ENCODE measurements around the gene DPYD.

Gene DPYD

DNA sequence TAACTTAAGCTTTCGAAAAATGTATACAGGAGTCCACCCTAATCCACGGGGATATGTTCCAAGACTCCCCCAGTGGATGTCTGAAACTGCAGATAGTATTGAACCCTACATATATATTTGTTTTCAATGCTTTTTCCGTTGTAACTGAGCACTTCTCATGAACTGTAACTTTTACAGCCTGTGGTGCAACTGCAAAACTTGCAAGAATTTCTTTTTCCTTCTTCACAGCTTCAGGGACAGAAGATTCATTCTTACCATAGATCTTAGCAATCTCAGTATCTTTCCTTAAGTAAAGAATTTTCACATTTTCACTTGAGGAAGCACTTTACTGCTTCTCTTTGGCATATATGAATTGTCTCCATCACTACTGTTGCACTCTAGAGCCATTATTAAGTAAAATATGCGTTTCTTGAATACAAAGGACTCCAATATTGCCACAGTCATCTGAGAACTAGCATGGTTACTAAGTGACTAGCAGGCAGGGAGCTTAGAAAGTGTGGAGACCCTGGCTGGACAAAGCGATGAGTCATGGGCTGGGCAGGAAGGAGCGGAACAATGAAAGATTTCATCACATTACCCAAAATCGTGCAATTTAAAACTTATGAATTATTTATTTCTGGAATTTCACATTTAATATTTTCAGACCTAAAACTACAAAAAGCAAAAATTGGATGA lies 14.1 kb downstream of the DPYD start:
- TF ChIP-seq, protein P1, sequence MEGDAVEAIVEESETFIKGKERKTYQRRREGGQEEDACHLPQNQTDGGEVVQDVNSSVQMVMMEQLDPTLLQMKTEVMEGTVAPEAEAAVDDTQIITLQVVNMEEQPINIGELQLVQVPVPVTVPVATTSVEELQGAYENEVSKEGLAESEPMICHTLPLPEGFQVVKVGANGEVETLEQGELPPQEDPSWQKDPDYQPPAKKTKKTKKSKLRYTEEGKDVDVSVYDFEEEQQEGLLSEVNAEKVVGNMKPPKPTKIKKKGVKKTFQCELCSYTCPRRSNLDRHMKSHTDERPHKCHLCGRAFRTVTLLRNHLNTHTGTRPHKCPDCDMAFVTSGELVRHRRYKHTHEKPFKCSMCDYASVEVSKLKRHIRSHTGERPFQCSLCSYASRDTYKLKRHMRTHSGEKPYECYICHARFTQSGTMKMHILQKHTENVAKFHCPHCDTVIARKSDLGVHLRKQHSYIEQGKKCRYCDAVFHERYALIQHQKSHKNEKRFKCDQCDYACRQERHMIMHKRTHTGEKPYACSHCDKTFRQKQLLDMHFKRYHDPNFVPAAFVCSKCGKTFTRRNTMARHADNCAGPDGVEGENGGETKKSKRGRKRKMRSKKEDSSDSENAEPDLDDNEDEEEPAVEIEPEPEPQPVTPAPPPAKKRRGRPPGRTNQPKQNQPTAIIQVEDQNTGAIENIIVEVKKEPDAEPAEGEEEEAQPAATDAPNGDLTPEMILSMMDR (conservative IDR thresholded peaks at IDR 0.05), result no peak
- no peak overlapping the region for H3K27ac ChIP-seq

DNA sequence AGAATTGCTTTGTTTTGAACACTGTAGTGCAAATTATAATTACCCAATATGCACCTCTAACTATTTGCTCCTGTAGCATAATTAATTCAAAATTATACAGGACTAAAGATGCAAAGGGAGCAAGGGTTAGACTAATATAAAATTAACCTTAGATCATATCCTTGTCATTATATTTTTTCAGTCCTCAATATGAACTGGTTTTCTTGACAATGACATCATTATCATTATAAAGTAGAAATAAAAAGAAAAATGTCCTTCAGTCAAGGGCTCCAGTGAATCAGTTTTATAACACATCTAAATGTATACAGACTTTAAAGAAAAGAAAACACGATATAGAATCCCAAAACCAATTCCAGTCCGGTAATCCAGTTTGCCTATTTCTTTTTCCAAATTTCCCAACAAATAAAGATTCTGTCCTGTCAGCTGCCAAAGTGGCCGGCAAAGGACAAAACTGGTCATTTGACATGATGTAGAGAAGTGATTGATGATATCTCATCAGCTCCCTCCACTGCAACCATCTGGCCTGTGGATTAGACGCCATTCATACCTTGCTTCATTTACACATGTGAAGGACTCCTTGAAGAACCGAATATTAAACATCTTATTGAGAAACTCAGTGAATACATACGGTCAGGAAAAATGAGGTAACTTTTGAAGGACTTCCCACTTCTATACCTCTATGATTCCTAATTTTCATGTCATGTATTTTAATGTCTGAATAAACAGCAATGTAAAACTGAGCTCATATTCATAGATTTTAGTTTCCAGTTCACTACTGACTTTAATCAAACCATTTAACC lies 15.5 kb downstream of the DPYD start:
- H3K27ac ChIP-seq, result no peak overlapping the region
- TF ChIP-seq, protein P1 (conservative IDR thresholded peaks at IDR 0.05), result no peak

- TF ChIP-seq, protein P1 (conservative IDR thresholded peaks at IDR 0.05), result no peak
These were observed 16.3 kb downstream of the DPYD start for GRCh38 chr1:97904534-97904933.

GRCh38 chr1:97903626-97904025 lies 17.2 kb downstream of the DPYD start:
- TF ChIP-seq, protein P1 (conservative IDR thresholded peaks at IDR 0.05), result no peak
- H3K27ac ChIP-seq, result no peak overlapping the region

More at GRCh38 chr1:97904534-97904933, 16.3 kb downstream of the DPYD start:
- H3K27ac ChIP-seq, result no peak overlapping the region

DNA sequence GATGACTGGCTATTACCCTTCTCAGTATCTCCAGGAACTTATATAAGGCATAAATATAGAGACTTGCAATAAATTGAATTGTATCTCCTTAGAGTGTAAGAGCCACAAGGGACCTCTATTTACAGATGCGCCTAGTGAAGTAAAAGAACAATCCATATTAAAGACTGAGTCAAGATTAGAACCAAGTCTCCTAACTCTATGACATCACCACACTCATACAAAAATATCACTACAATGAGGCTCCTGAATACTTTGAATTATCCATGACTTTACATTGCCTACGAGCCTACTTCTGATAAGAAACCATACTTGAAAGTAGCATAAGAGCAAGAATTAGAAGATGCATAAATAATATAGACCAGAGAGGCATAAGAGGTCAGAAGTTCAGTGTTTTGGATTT lies 18.8 kb downstream of the DPYD start:
- TF ChIP-seq, protein P1 (conservative IDR thresholded peaks at IDR 0.05), result no peak
- no peak overlapping the region for H3K27ac ChIP-seq

DNA sequence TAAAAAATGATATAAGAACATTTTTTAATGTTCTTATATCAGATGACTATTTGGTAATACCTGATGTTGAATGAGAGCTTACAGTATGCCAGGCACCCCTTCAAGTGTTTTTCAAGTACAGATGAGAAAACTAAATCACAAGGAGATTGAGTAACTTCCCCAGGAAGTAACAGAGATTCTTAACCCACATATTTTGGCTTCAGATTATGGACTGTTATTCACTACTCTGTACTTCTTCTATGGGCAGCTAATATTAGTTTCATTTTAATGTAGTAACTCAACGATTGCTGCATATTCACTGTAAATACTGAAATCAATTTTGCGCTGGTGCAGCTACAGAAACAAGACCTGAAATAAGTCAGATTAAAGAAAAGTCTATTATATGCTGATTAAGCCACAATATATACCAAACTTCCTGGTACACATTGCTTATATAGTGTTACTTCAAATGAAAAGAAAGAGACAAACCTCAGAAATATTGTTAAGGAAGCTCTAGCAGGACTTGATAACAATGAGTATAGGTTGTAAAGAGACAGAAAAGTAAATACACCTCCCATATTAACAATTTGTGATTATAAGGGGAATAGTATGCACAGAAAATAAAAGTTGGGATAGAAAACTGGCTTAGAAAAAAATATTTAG lies 19.7 kb downstream of the DPYD start:
- H3K27ac ChIP-seq, result no peak overlapping the region
- TF ChIP-seq, protein P1 (conservative IDR thresholded peaks at IDR 0.05), result no peak

- H3K27ac ChIP-seq, result no peak overlapping the region
- TF ChIP-seq, protein P1 (conservative IDR thresholded peaks at IDR 0.05), result no peak
These were observed 21.9 kb downstream of the DPYD start for GRCh38 chr1:97898948-97899347.

Data from VCaP (cell line).